K562 (cell line): ENCODE results near the gene ANKRD13B. TPM values are rescaled to one million over a fixed set of nuclear protein-coding genes. Genes with fewer than 3 reads are reported as not detected.

Experiments
- ATAC-seq: fragments of 200-7000 bp; cut with Tn5 transposase; 3 replicates; pipeline ENCODE4 v1.9.1; 2020; ENCODE audit warnings: moderate library complexity
- BruUV-seq: library from RNA; stranded (reverse); fragments of 400-500 nt; replicated peaks from 2 replicates; lab custom pipeline; 2021; lab: Mats Ljungman, UMichigan
- CTCF ChIA-PET: fragments of 300-600 bp; formaldehyde crosslinking; extraction: SDS; loops from one replicate; lab custom pipeline; 2021; ENCODE audit warnings: low intra/inter-chr PET ratio; lab: Yijun Ruan, JAX
- POLR2A ChIA-PET: fragments of 300-600, 350-650 bp; sonication (Branson Sonifier 250); formaldehyde crosslinking; extraction: SDS; loops from one replicate; lab custom pipeline; 2021; ENCODE audit warnings: antibody characterized with exemption, inconsistent platforms; lab: Yijun Ruan, JAX
- DNase-seq, 4 experiments: peaks; one replicate each; pipeline versions ENCODE4 v3.0.0 to v3.0.0-alpha.2; 2011 to 2018; ENCODE audit warnings: low spot score in 3 of 4, mixed read lengths in 3 of 4; ENCODE audit errors: extremely low read depth in 1 of 4
- FAIRE-seq: peaks from 2 replicates; lab custom pipeline; 2011; peaks lifted over from hg19 to GRCh38; lab: Jason Lieb, UNC
- H2AFZ ChIP-seq: 2 replicates; pipeline ENCODE4 v1.6.0; 2011; ENCODE audit warnings: low read depth, low read length, control low read depth, inconsistent platforms
- H3K27ac ChIP-seq: fragments of 200-600 bp; 3 replicates; pipeline ENCODE4 v1.8.0; 2011; ENCODE audit warnings: low read depth, mild to moderate bottlenecking, control low read depth, inconsistent platforms, low read length, moderate library complexity, mixed read lengths; ENCODE audit errors: extremely low read depth
- H3K27me3 ChIP-seq, 2 experiments: fragments of 300-600 bp in 1 of 2; 2 replicates in 1 of 2; 3 replicates in 1 of 2; pipeline versions ENCODE4 v1.6.0 to v1.8.0; 2011; ENCODE audit warnings: inconsistent platforms in 2 of 2, low read length in 2 of 2, mild to moderate bottlenecking in 1 of 2, mixed read lengths in 1 of 2, moderate library complexity in 1 of 2; ENCODE audit not compliant: control insufficient read depth in 2 of 2, insufficient read depth in 2 of 2
- H3K36me3 ChIP-seq: fragments of 300-600 bp; 3 replicates; pipeline ENCODE4 v1.8.0; 2011; ENCODE audit warnings: mild to moderate bottlenecking, low read length, inconsistent platforms; ENCODE audit not compliant: control insufficient read depth, insufficient read depth
- H3K4me1 ChIP-seq, 2 experiments: fragments of 200-600 bp in 1 of 2; replicated peaks in 1 of 2; 2 replicates in 1 of 2; 3 replicates in 1 of 2; pipeline versions ENCODE4 v1.5.1 to v1.8.0; 2011; ENCODE audit warnings: inconsistent platforms in 2 of 2, low read length in 2 of 2, mild to moderate bottlenecking in 1 of 2, mixed read lengths in 1 of 2, moderate library complexity in 1 of 2; ENCODE audit not compliant: control insufficient read depth in 2 of 2, insufficient read depth in 2 of 2
- H3K4me2 ChIP-seq: 2 replicates; pipeline ENCODE4 v1.6.1; 2011; ENCODE audit warnings: low read length, control low read depth, inconsistent platforms, mixed read lengths; ENCODE audit not compliant: insufficient read depth
- H3K4me3 ChIP-seq: fragments of 200-600 bp; sonication (generic), shearing (Covaris generic); 2 replicates; pipeline ENCODE4 v1.5.1; 2016; ENCODE audit warnings: control low read depth, inconsistent platforms
- H3K79me2 ChIP-seq: fragments of 200-600 bp; 3 replicates; pipeline ENCODE4 v1.8.0; 2011; ENCODE audit warnings: low read length, inconsistent platforms; ENCODE audit not compliant: control insufficient read depth, insufficient read depth
- H3K9ac ChIP-seq, 2 experiments: 2 replicates each; pipeline versions ENCODE4 v1.6.0 to v1.6.1; 2011; ENCODE audit warnings: low read depth in 2 of 2, low read length in 2 of 2, control low read depth in 1 of 2, inconsistent platforms in 1 of 2, mild to moderate bottlenecking in 1 of 2, mixed read lengths in 1 of 2; ENCODE audit not compliant: insufficient read depth in 1 of 2
- H3K9me1 ChIP-seq: one replicate; pipeline ENCODE4 v1.6.0; 2011; ENCODE audit warnings: inconsistent platforms, mild to moderate bottlenecking, low read length, moderate library complexity; ENCODE audit not compliant: control insufficient read depth, insufficient read depth
- H3K9me3 ChIP-seq: replicated peaks from 2 replicates; pipeline ENCODE4 v1.5.1; 2011; ENCODE audit warnings: low read depth, low read length, inconsistent platforms; ENCODE audit not compliant: control insufficient read depth, insufficient read depth
- H4K20me1 ChIP-seq: replicated peaks from 2 replicates; pipeline ENCODE4 v1.6.1; 2011; ENCODE audit warnings: low read length, inconsistent platforms, mixed read lengths; ENCODE audit not compliant: control insufficient read depth, insufficient read depth
- EGR1 ChIP-seq: fragments of 450-650 bp; conservative IDR thresholded peaks from 2 replicates; pipeline ENCODE4 v1.6.1; 2017; ENCODE audit warnings: mild to moderate bottlenecking
- NFE2 ChIP-seq: IDR thresholded peaks from 2 replicates; pipeline ENCODE4 v1.6.1; 2014; ENCODE audit warnings: antibody characterized with exemption, low read depth
- NFIC ChIP-seq: fragments of 450-650 bp; IDR thresholded peaks from 2 replicates; pipeline ENCODE4 v1.6.1; 2017; ENCODE audit warnings: mild to moderate bottlenecking, inconsistent platforms
- WHSC1 ChIP-seq: IDR thresholded peaks from one replicate; pipeline ENCODE4 v1.6.1; 2012; ENCODE audit warnings: low read length, control low read depth, inconsistent platforms
- ZNF184 ChIP-seq: sonication (generic); formaldehyde crosslinking; IDR thresholded peaks from 2 replicates; pipeline ENCODE4 v1.5.0; 2020; ENCODE audit warnings: missing genetic modification reagents
- ZNF707 ChIP-seq: fragments of 250-450 bp; sonication (Bioruptor Pico); conservative IDR thresholded peaks from 2 replicates; pipeline ENCODE4 v1.8.0; 2022; ENCODE audit warnings: inconsistent platforms, mild to moderate bottlenecking, moderate library complexity
- WGBS: fragments of 100-300 bp; shearing (Covaris generic); methylation state at CpG from one replicate; pipeline ENCODE4 v1.1.6; 2016; ENCODE audit warnings: low coverage, mixed read lengths; ENCODE audit not compliant: insufficient coverage; ENCODE audit errors: missing lambda C conversion rate; 5-methylcytosine and 5-hydroxymethylcytosine counted together
- in situ Hi-C: fragments of 300-500 bp; cut with MboI; formaldehyde crosslinking; loops from 4 replicates; pipeline ENCODE4 v1.15.0; 2018; ENCODE audit warnings: inconsistent platforms, mixed read lengths
- intact Hi-C: fragments of 100-400 bp; cut with micrococcal nuclease; formaldehyde crosslinking; loops from 2 replicates; pipeline ENCODE4 v1.14.2; 2022
- polyA plus RNA-seq, 8 experiments: library from polyadenylated mRNA; depleted of rRNA in 4 of 8; stranded (reverse) in 5 of 8; unstranded in 3 of 8; fragments of >200 nt; fragmentation: Nextera tagmentation in 2 of 8; fragmentation: Illumina TruSeq in 1 of 8; extraction: Ambion mirVana in 2 of 8; extraction: Trizol in 1 of 8; gene quantifications; 2 replicates each; pipeline versions ENCODE4 v1.2.1 to v1.2.3, GENCODE V29; 2011 to 2014; ENCODE audit warnings: inconsistent platforms in 1 of 8, missing spikeins in 1 of 8
- total RNA-seq, 7 experiments: library from RNA; depleted of rRNA in 6 of 7; stranded (reverse); fragments of >200 nt in 6 of 7; fragmentation: Illumina TruSeq in 2 of 7; extraction: Trizol in 2 of 7; gene quantifications; 2 replicates each; pipeline versions ENCODE4 v1.2.1 to v1.2.3, GENCODE V29; 2011 to 2021; ENCODE audit warnings: low replicate concordance in 1 of 7
- TF ChIP-seq, protein P1 (sequence below): sonication (generic); formaldehyde crosslinking; IDR thresholded peaks from 2 replicates; pipeline ENCODE4 v1.8.1; 2023; ENCODE audit warnings: missing genetic modification reagents, mild to moderate bottlenecking, borderline replicate concordance

Gene ANKRD13B
- total and polyA plus RNA-seq, 9 of the 15 experiments (the other 6 are each of a cell fraction or from before 2014, with no cell fraction given): 0.15 to 28.1 (median 4.6) TPM

DNA sequence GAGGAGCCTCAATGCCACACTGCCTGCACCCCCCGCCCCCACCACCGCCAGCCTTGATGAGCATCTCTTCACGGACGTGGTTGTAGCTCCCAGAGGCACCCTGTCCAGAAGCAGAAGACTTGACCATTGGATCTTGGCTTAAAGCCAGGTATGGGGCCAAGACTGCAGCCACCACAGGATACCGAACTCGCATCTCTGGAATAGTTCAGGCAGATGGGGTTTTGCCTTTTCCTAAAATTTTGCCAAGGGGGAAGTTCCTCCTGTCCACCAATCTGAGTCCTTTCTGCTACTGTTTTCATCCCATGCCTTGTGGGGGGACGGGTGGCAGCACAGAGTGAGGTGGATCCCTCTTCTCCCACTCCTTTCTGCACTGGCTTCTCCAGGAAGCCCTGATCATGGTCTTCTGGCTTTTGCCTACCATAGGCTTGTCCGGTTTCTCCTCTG is 28.8 kb downstream of the ANKRD13B start:
- 37% methylated on average over 8 of the region's 8 CpGs for WGBS
- no peaks in the 10 kb centered on the region for H3K79me2 ChIP-seq
- peak overlapping the region in 1 of 2 experiments; percentile 97; a peak in 1 of 4 replicates for H3K9ac ChIP-seq
- peak; percentile 90 for TF ChIP-seq NFIC
- no peak for TF ChIP-seq WHSC1
- no peaks in the 10 kb centered on the region for H3K9me1 ChIP-seq
- H3K4me3 ChIP-seq: 0 out of 2 replicates have a peak overlapping the region, but pooled peaks have one; percentile 63
- no TSS peak for BruUV-seq
- ChIA-PET POLR2A (interaction anchor here (0.7 to 1.2 kb wide), 2 partner anchors 18 to 474 kb away, joined by 3 to 5 read pairs; no protein-coding TSS in a partner anchor), CTCF (no interaction called here)
- H3K4me2 ChIP-seq: peak overlapping the region; percentile 89; the same call in 1 of the 2 replicates
- H3K4me1 ChIP-seq: peaks cover 22 to 48% of the 10 kb centered on the region in 2 experiments
- no peak overlapping the region for H2AFZ ChIP-seq
- no peak overlapping the region for H3K27ac ChIP-seq
- H3K36me3 ChIP-seq: no peaks in the 10 kb centered on the region
- no peaks in the 10 kb centered on the region for H3K9me3 ChIP-seq
- DNase-seq: peak in 1 of 4 experiments; percentile 36
- intact Hi-C loops (no loop called here), in situ Hi-C loops (no loop called here)
- H4K20me1 ChIP-seq: no peaks in the 10 kb centered on the region; the same call in 1 of the 2 replicates
- peak; percentile 46 for FAIRE-seq
- no peak for ATAC-seq
- no peaks in the 10 kb centered on the region for H3K27me3 ChIP-seq

DNA sequence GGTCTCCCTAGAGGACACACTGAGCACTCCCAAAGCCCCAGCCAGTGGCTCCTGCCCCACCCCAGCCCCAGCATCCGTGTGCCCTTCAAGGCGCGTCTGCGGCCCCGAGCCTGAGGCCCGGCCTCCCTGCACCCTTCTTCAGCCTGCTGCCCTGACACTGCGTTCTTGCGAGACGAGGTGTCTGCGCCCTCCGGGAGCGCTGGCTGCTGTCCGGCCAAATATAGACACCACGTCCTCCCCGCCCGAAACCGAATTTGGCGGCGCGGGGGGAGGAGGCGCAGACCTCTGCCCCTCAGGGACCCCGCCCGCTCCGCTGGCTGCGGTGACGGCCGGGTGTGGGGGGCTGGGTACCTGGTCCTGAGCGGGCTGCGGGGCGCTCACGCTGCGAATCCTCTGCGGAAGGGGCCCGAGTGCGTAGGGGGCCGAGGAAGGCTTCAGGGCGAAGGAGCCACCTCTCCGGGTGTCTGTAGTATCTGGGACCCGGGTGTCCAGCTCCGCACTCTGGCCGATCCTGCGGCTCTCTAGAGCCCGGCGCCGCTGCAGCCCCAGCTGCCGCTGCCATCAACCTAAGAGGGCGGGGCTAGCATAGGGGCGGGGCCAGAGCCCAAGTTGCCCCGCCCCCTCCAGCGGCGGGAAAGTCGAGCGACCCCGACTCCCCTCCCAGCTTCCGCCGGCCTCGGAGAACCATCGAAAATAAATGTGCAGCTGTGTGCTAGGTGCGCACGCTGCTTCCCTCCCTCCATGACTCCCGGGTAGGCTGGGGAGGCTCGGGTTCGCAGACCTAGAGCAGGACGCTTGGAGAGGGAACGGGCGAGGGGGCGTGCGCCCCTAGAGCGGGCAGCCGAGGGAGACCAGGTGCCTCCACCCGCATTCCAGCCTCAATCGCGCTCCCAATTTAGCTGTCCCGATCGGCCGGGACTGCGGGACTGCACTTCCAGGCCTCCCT is 29.7 kb downstream of the ANKRD13B start, which contains the start of gene CORO6:
Gene CORO6, minus strand, starts transcription at position 576 of the 946 bp plus-strand sequence. CDS start 1,491 bp downstream, outside the sequence.
- peak within 1 kb of the TSS; percentile 89 for H3K4me2 ChIP-seq
- H3K9me3 ChIP-seq: no peaks in the 10 kb centered on the region
- CTCF ChIA-PET: interaction anchor here (0.5 kb wide), 1 partner anchor 26 kb away, joined by 5 read pairs; no protein-coding TSS in a partner anchor
- H4K20me1 ChIP-seq: no peaks in the 10 kb centered on the region; the same call in 1 of the 2 replicates
- peak within 1 kb of the TSS; percentile 99 for H2AFZ ChIP-seq
- intact Hi-C loops (no loop called here), in situ Hi-C loops (no loop called here)
- POLR2A ChIA-PET: interaction anchor here (0.6 to 1.3 kb wide), 3 partner anchors 11 to 525 kb away, joined by 3 to 4 read pairs (median 3); no protein-coding TSS in a partner anchor
- DNase-seq (peak; percentile 80 to 93 (median 91)), ATAC-seq (peak; percentile 83), FAIRE-seq (peak; percentile 74)
- H3K4me3 ChIP-seq: peak within 1 kb of the TSS; percentile 63
- 2% methylated on average over 59 of the region's 77 CpGs for WGBS
- H3K36me3 ChIP-seq: no peaks in the 10 kb centered on the region
- H3K27me3 ChIP-seq: no peaks in the 10 kb centered on the region
- no TSS peak for BruUV-seq
- H3K9me1 ChIP-seq: no peaks in the 10 kb centered on the region
- H3K27ac ChIP-seq: peak within 1 kb of the TSS; percentile 45; the same call in 2 of the 3 replicates
- peaks cover 18 to 39% of the 10 kb centered on the region in 2 experiments for H3K4me1 ChIP-seq
- peak within 1 kb of the TSS; percentile 66 to 97 for H3K9ac ChIP-seq
- H3K79me2 ChIP-seq: no peaks in the 10 kb centered on the region
- TF ChIP-seq, protein P1, sequence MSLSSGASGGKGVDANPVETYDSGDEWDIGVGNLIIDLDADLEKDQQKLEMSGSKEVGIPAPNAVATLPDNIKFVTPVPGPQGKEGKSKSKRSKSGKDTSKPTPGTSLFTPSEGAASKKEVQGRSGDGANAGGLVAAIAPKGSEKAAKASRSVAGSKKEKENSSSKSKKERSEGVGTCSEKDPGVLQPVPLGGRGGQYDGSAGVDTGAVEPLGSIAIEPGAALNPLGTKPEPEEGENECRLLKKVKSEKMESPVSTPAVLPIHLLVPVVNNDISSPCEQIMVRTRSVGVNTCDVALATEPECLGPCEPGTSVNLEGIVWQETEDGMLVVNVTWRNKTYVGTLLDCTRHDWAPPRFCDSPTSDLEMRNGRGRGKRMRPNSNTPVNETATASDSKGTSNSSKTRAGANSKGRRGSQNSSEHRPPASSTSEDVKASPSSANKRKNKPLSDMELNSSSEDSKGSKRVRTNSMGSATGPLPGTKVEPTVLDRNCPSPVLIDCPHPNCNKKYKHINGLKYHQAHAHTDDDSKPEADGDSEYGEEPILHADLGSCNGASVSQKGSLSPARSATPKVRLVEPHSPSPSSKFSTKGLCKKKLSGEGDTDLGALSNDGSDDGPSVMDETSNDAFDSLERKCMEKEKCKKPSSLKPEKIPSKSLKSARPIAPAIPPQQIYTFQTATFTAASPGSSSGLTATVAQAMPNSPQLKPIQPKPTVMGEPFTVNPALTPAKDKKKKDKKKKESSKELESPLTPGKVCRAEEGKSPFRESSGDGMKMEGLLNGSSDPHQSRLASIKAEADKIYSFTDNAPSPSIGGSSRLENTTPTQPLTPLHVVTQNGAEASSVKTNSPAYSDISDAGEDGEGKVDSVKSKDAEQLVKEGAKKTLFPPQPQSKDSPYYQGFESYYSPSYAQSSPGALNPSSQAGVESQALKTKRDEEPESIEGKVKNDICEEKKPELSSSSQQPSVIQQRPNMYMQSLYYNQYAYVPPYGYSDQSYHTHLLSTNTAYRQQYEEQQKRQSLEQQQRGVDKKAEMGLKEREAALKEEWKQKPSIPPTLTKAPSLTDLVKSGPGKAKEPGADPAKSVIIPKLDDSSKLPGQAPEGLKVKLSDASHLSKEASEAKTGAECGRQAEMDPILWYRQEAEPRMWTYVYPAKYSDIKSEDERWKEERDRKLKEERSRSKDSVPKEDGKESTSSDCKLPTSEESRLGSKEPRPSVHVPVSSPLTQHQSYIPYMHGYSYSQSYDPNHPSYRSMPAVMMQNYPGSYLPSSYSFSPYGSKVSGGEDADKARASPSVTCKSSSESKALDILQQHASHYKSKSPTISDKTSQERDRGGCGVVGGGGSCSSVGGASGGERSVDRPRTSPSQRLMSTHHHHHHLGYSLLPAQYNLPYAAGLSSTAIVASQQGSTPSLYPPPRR: no peak
- TF ChIP-seq NFE2 (no peak), ZNF707 (CRISPR knock-in tag) (no peak), ZNF184 (CRISPR knock-in tag) (no peak), EGR1 (peak; percentile 37)
